Trophoblast cell (in vitro differentiated cells and primary cell): ENCODE data around the gene CCL25.
"Not testable (repeated sequence)": the region's sequence is repeated elsewhere in the genome, so short reads cannot be mapped to it uniquely, and the experiment has no call there.

Experiments
- DNase-seq, 2 donors: peaks; one replicate each; pipeline ENCODE4 v3.0.0-alpha.2; 2016
- H2AFZ ChIP-seq: 2 replicates; pipeline ENCODE4 v1.6.1; 2013; ENCODE audit warnings: low read length, moderate library complexity, mild to moderate bottlenecking; ENCODE audit not compliant: insufficient read depth, poor library complexity
- H2AK5ac ChIP-seq: 2 replicates; pipeline ENCODE4 v1.6.1; 2013; ENCODE audit warnings: mild to moderate bottlenecking, low read length
- H2BK120ac ChIP-seq: 2 replicates; pipeline ENCODE4 v1.6.1; 2013; ENCODE audit warnings: low read length, mild to moderate bottlenecking, moderate library complexity; ENCODE audit not compliant: insufficient read depth, poor library complexity
- H2BK12ac ChIP-seq: 2 replicates; pipeline ENCODE4 v1.6.1; 2013; ENCODE audit warnings: mild to moderate bottlenecking, low read length, moderate library complexity
- H2BK5ac ChIP-seq: 2 replicates; pipeline ENCODE4 v1.6.1; 2013; ENCODE audit warnings: low read length, low read depth, moderate library complexity, mild to moderate bottlenecking; ENCODE audit not compliant: poor library complexity
- H3K14ac ChIP-seq: 2 replicates; pipeline ENCODE4 v1.6.1; 2013; ENCODE audit warnings: mild to moderate bottlenecking, low read length
- H3K18ac ChIP-seq: 2 replicates; pipeline ENCODE4 v1.6.1; 2013; ENCODE audit warnings: mild to moderate bottlenecking, low read length
- H3K23ac ChIP-seq: 2 replicates; pipeline ENCODE4 v1.6.1; 2013; ENCODE audit warnings: low read length
- H3K27ac ChIP-seq: 2 replicates; pipeline ENCODE4 v1.5.1; 2013; ENCODE audit warnings: low read depth, mild to moderate bottlenecking, inconsistent platforms, low read length, moderate library complexity
- H3K27me3 ChIP-seq: 2 replicates; pipeline ENCODE4 v1.6.1; 2013; ENCODE audit warnings: inconsistent platforms, mild to moderate bottlenecking, low read length, moderate library complexity; ENCODE audit not compliant: insufficient read depth
- H3K36me3 ChIP-seq, 2 experiments: 1 replicate in 1 of 2; 2 replicates in 1 of 2; pipeline ENCODE4 v1.6.1; 2013; ENCODE audit warnings: low read length in 2 of 2, mild to moderate bottlenecking in 2 of 2, moderate library complexity in 1 of 2; ENCODE audit not compliant: insufficient read depth in 2 of 2, control insufficient read depth in 1 of 2
- H3K4ac ChIP-seq: 2 replicates; pipeline ENCODE4 v1.6.1; 2013; ENCODE audit warnings: low read depth, mild to moderate bottlenecking, low read length, moderate library complexity
- H3K4me1 ChIP-seq, 2 experiments: 1 replicate in 1 of 2; 2 replicates in 1 of 2; pipeline ENCODE4 v1.6.1; 2013; ENCODE audit warnings: low read length in 2 of 2, mild to moderate bottlenecking in 2 of 2, moderate library complexity in 1 of 2; ENCODE audit not compliant: insufficient read depth in 2 of 2, control insufficient read depth in 1 of 2
- H3K4me2 ChIP-seq: 2 replicates; pipeline ENCODE4 v1.6.1; 2013; ENCODE audit warnings: inconsistent platforms, mild to moderate bottlenecking, low read length, moderate library complexity
- H3K4me3 ChIP-seq: 2 replicates; pipeline ENCODE4 v1.5.1; 2013; ENCODE audit warnings: mild to moderate bottlenecking, low read depth, low read length, inconsistent platforms
- H3K79me1 ChIP-seq: one replicate; pipeline ENCODE4 v1.6.1; 2013; ENCODE audit warnings: low read length
- H3K79me2 ChIP-seq: 2 replicates; pipeline ENCODE4 v1.6.1; 2013; ENCODE audit warnings: low read length, mild to moderate bottlenecking; ENCODE audit not compliant: control insufficient read depth, insufficient read depth, poor library complexity
- H3K9ac ChIP-seq: 2 replicates; pipeline ENCODE4 v1.6.1; 2013; ENCODE audit warnings: mild to moderate bottlenecking, low read length
- H3K9me3 ChIP-seq: 2 replicates; pipeline ENCODE4 v1.6.1; 2013; ENCODE audit warnings: low read depth, mild to moderate bottlenecking, control low read depth, inconsistent platforms, low read length; ENCODE audit not compliant: insufficient read depth
- H4K12ac ChIP-seq: 2 replicates; pipeline ENCODE4 v1.6.1; 2013; ENCODE audit warnings: low read depth, mild to moderate bottlenecking, low read length, moderate library complexity
- H4K8ac ChIP-seq: 2 replicates; pipeline ENCODE4 v1.6.1; 2013; ENCODE audit warnings: low read depth, mild to moderate bottlenecking, low read length, moderate library complexity
- H4K91ac ChIP-seq: one replicate; pipeline ENCODE4 v1.6.1; 2013; ENCODE audit warnings: low read depth, mild to moderate bottlenecking, low read length, moderate library complexity
- WGBS: extraction: QIAGEN DNeasy Blood & Tissue Kit; methylation state at CpG from one replicate; pipeline ENCODE4 v1.1.7; 2013; ENCODE audit warnings: missing lambda C conversion rate; ENCODE audit not compliant: insufficient read length, insufficient coverage; ENCODE audit errors: extremely low coverage; 5-methylcytosine and 5-hydroxymethylcytosine counted together

CCL25 gene

GRCh38 chr19:8023371-8023770 lies 29.2 kb upstream of the CCL25 start:
- H2AK5ac ChIP-seq = no peak overlapping the region
- DNase-seq = peak; percentile 78 to 93
- H4K91ac ChIP-seq = no peak overlapping the region
- H3K18ac ChIP-seq = no peak overlapping the region
- peaks cover 7 to 13% of the 10 kb centered on the region in 2 experiments for H3K4me1 ChIP-seq
- peaks cover 2% of the 10 kb centered on the region for H3K9me3 ChIP-seq
- no peak overlapping the region for H2BK120ac ChIP-seq
- H3K79me1 ChIP-seq = peaks cover 7% of the 10 kb centered on the region
- H3K27ac ChIP-seq = peak overlapping the region; percentile 27
- WGBS = no CpG with 5 or more reads among the region's 5 CpGs
- H3K4ac ChIP-seq = no peak overlapping the region
- no peaks in the 10 kb centered on the region for H3K36me3 ChIP-seq
- H3K14ac ChIP-seq = no peak overlapping the region
- no peak overlapping the region for H3K4me3 ChIP-seq
- no peak overlapping the region for H3K4me2 ChIP-seq
- H4K12ac ChIP-seq = no peak overlapping the region
- H3K79me2 ChIP-seq = peaks cover 1% of the 10 kb centered on the region
- H4K8ac ChIP-seq = no peak overlapping the region
- no peak overlapping the region for H3K23ac ChIP-seq
- H2BK12ac ChIP-seq = no peak overlapping the region
- no peaks in the 10 kb centered on the region for H3K27me3 ChIP-seq
- H2BK5ac ChIP-seq = no peak overlapping the region
- no peak overlapping the region for H3K9ac ChIP-seq
- no peak overlapping the region for H2AFZ ChIP-seq

DNA sequence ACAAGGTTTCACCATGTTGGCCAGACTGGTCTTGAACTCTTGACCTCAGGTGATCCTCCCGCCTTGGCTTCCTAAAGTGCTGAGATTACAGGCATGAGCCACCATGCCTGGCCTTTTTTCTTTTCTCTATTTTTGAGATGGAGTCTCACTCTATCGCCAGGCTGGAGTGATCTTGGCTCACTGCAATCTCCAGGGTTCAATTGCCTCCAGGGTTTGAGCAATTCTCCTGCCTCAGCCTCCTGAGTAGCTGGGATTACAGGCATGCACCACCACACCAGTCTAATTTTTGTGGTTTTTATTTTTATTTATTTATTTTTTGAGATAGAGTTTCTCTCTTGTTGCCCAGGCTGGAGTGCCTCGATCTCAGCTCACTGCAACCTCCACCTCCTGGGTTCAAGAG lies 28.3 kb upstream of the CCL25 start:
- no CpG with 5 or more reads among the region's 3 CpGs for WGBS

DNA sequence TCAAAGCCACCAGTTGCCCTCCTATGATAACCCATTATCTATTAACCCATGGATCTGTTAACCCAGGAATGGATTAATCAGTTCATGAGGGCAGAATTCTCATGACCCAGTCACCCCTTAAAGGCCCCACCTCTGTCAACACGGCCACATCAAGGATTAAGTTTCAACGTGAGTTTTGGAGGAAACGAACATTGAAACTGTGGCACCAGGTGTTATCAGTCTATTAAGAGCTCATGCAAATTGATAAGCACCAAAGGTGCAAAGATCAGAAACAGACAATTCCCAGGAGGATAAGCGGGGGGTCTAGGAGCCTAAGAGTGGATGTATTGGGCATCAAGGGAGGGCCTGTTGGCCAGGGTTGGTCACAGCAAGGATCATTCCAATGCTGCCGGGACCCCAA lies 27.2 kb upstream of the CCL25 start:
- peaks cover 2% of the 10 kb centered on the region for H3K9me3 ChIP-seq
- no peak overlapping the region for H2AK5ac ChIP-seq
- H3K18ac ChIP-seq = no peak overlapping the region
- H3K36me3 ChIP-seq = no peaks in the 10 kb centered on the region
- no peak overlapping the region for H3K14ac ChIP-seq
- no peak overlapping the region for H3K27ac ChIP-seq
- H3K4me3 ChIP-seq = no peak overlapping the region
- H3K27me3 ChIP-seq = no peaks in the 10 kb centered on the region
- no peak overlapping the region for H4K12ac ChIP-seq
- H3K4ac ChIP-seq = no peak overlapping the region
- WGBS = no CpG with 5 or more reads among the region's 5 CpGs
- no peak overlapping the region for H3K23ac ChIP-seq
- H3K79me1 ChIP-seq = peaks cover 16% of the 10 kb centered on the region
- no peak overlapping the region for H2BK120ac ChIP-seq
- H4K91ac ChIP-seq = no peak overlapping the region
- H2BK12ac ChIP-seq = no peak overlapping the region
- H3K79me2 ChIP-seq = peaks cover 3% of the 10 kb centered on the region
- no peak overlapping the region for H3K9ac ChIP-seq
- no peak overlapping the region for H2BK5ac ChIP-seq
- no peak overlapping the region for H4K8ac ChIP-seq
- DNase-seq = no peak
- H2AFZ ChIP-seq = no peak overlapping the region
- H3K4me1 ChIP-seq = peaks cover 14 to 26% of the 10 kb centered on the region in 2 experiments
- H3K4me2 ChIP-seq = no peak overlapping the region

More for the DNA sequence above, 28.3 kb upstream of the CCL25 start:
- not testable (repeated sequence) for H4K12ac ChIP-seq, H3K9me3 ChIP-seq, H3K27ac ChIP-seq, H2BK12ac ChIP-seq, H2AK5ac ChIP-seq, H3K79me2 ChIP-seq, H3K9ac ChIP-seq, H3K36me3 ChIP-seq, H3K4me3 ChIP-seq, H4K8ac ChIP-seq, H3K18ac ChIP-seq, H3K4ac ChIP-seq, H3K14ac ChIP-seq, H3K4me2 ChIP-seq, H3K23ac ChIP-seq, H2BK120ac ChIP-seq, H2AFZ ChIP-seq, H3K27me3 ChIP-seq, H2BK5ac ChIP-seq, H4K91ac ChIP-seq
- H3K79me1 ChIP-seq = peaks cover 12% of the 10 kb centered on the region
- DNase-seq = peak; percentile 60 to 63
- peaks cover 11 to 19% of the 10 kb centered on the region in 2 experiments for H3K4me1 ChIP-seq

DNA sequence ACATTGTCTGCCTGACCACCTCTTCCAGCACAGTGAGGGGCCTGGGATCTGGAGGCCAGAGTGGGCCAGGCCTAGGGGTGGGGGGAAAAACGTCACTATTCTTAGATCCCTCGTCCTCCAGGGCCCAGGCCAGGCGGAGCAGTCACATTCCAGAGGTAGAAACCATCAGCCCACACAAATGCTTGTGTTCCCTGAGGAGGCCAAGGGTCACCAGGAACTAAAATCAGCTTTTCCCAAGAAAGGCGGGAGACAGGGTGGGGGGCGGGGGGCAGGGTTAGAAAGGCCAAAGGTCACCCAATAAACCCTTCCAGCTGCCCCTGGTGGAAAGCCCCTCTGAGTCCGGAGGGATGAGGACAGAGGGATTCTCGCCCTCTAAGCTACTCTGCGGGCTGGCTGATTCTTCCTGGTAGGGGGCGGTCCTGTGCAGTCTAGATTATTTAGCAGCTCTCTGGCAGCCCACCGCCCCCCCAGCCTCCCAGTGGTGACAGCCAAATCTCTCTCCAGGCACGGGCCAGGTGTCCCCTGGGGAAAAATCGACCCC lies 23.5 kb upstream of the CCL25 start:
- H4K12ac ChIP-seq = peak overlapping the region; percentile 32
- WGBS = no CpG with 5 or more reads among the region's 12 CpGs
- H3K27ac ChIP-seq = peak overlapping the region; percentile 91

More for the DNA sequence above, 23.5 kb upstream of the CCL25 start:
- peak overlapping the region; percentile 99 for H4K91ac ChIP-seq
- peak; percentile 72 to 73 for DNase-seq
- peaks cover 13 to 34% of the 10 kb centered on the region in 2 experiments for H3K4me1 ChIP-seq
- peaks cover 21% of the 10 kb centered on the region for H3K79me1 ChIP-seq
- no peak overlapping the region for H3K9ac ChIP-seq
- H3K36me3 ChIP-seq = no peaks in the 10 kb centered on the region
- no peak overlapping the region for H3K4ac ChIP-seq
- H3K27me3 ChIP-seq = no peaks in the 10 kb centered on the region
- peaks cover 3% of the 10 kb centered on the region for H3K79me2 ChIP-seq
- no peak overlapping the region for H3K4me3 ChIP-seq
- H3K23ac ChIP-seq = no peak overlapping the region
- H2BK5ac ChIP-seq = peak overlapping the region; percentile 92
- peak overlapping the region; percentile 1 for H2AFZ ChIP-seq
- H3K4me2 ChIP-seq = peak overlapping the region; percentile 49
- no peaks in the 10 kb centered on the region for H3K9me3 ChIP-seq
- peak overlapping the region; percentile 96 for H2BK120ac ChIP-seq
- H3K14ac ChIP-seq = no peak overlapping the region
- H2BK12ac ChIP-seq = peak overlapping the region; percentile 42
- H3K18ac ChIP-seq = no peak overlapping the region
- peak overlapping the region; percentile 62 for H4K8ac ChIP-seq
- no peak overlapping the region for H2AK5ac ChIP-seq
